ENCODE data around the gene SLC38A4.

DNA sequence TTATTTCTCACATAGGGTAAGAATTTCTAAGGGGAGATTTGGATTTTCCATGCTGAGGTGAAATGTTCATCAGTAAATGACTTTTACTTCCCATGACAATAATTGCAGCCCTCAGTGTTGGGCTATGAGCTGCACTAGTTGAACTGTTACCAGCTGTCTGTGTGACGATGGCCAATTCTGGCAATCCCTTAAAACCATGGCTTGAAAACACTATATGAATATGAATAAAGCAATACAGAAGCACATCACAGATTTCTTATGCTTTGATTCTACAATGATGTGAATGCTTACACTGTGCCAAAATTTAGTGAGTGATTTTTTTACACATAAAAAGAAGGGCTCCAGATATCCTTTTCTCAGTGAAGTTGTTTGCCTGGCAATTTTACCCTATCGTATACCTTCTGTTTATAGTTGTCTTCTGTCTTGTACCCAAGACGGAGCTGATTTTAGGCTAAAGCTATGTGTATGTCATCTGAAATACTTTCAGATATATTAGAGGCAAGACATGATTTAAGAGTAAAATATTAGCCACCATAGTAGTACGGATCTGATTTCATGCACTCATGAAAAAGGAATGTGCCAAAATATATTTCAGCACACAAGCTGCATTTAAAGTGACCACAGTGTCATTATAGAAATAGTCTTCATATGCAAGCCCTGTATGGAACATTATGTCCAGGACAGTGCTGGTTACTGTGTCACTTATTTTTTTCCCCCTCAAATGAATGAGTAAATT lies 52.0 kb downstream of the SLC38A4 start:
- TF ChIP-seq POLR2AphosphoS5 (IDR thresholded peaks at IDR 0.05; ENCODE audit: low read depth) (no peak), EZH2 (IDR thresholded peaks at IDR 0.05; ENCODE audit: low read depth, unreplicated experiment) (no peak), EZH2phosphoT487 (IDR thresholded peaks at IDR 0.05; ENCODE audit: unreplicated experiment) (no peak), REST (IDR thresholded peaks at IDR 0.05; ENCODE audit: unreplicated experiment) (no peak)
- TF ChIP-seq, protein P1, sequence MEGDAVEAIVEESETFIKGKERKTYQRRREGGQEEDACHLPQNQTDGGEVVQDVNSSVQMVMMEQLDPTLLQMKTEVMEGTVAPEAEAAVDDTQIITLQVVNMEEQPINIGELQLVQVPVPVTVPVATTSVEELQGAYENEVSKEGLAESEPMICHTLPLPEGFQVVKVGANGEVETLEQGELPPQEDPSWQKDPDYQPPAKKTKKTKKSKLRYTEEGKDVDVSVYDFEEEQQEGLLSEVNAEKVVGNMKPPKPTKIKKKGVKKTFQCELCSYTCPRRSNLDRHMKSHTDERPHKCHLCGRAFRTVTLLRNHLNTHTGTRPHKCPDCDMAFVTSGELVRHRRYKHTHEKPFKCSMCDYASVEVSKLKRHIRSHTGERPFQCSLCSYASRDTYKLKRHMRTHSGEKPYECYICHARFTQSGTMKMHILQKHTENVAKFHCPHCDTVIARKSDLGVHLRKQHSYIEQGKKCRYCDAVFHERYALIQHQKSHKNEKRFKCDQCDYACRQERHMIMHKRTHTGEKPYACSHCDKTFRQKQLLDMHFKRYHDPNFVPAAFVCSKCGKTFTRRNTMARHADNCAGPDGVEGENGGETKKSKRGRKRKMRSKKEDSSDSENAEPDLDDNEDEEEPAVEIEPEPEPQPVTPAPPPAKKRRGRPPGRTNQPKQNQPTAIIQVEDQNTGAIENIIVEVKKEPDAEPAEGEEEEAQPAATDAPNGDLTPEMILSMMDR (conservative IDR thresholded peaks at IDR 0.05; ENCODE audit: low read depth in 2 of 2): no peak
